HEK293 (cell line): ENCODE measurements around the gene PLSCR1.

Experiments used
- CTCF ChIA-PET: fragments of 350-600 bp; formaldehyde crosslinking; extraction: SDS; loops from one replicate; lab custom pipeline; 2021; ENCODE audit warnings: antibody characterized with exemption; lab: Yijun Ruan, JAX
- POLR2A ChIA-PET: fragments of 300-600 bp; formaldehyde crosslinking; extraction: SDS; loops from one replicate; lab custom pipeline; 2020; ENCODE audit warnings: antibody characterized with exemption, inconsistent platforms; lab: Yijun Ruan, JAX
- H3K27ac ChIP-seq: fragments of 200-500 bp; sonication (Bioruptor generic); 2 replicates; pipeline ENCODE4 v1.5.1; 2014; ENCODE audit warnings: low read depth, low read length, control low read depth, inconsistent platforms; ENCODE audit errors: extremely low read depth
- H3K36me3 ChIP-seq, 2 experiments: fragments of 200-500 bp in 1 of 2; sonication (Bioruptor generic) in 1 of 2; 1 replicate in 1 of 2; 2 replicates in 1 of 2; pipeline ENCODE4 v1.5.1; 2014 to 2017; ENCODE audit warnings: inconsistent platforms in 2 of 2, low read length in 2 of 2; ENCODE audit not compliant: control insufficient read depth in 2 of 2, insufficient read depth in 1 of 2
- H3K4me1 ChIP-seq: fragments of 200-500 bp; sonication (Bioruptor generic); 2 replicates; pipeline ENCODE4 v1.5.1; 2014; ENCODE audit warnings: mild to moderate bottlenecking, low read length, inconsistent platforms; ENCODE audit not compliant: control insufficient read depth, insufficient read depth
- H3K4me3 ChIP-seq: 2 replicates; pipeline ENCODE4 v1.5.1; 2011; ENCODE audit warnings: low read depth, mild to moderate bottlenecking, control low read depth, low read length, moderate library complexity
- H3K9me3 ChIP-seq: fragments of 200-500 bp; sonication (Bioruptor generic); 2 replicates; pipeline ENCODE4 v1.5.1; 2014; ENCODE audit warnings: low read depth, low read length, inconsistent platforms; ENCODE audit not compliant: control insufficient read depth, insufficient read depth
- KLF16 ChIP-seq: fragments of 450-650 bp; formaldehyde crosslinking; IDR thresholded peaks from 2 replicates; pipeline ENCODE4 v1.5.1; 2017; ENCODE audit warnings: missing biosample characterization, missing genetic modification characterization
- PRDM1 ChIP-seq: fragments of 450-650 bp; formaldehyde crosslinking; IDR thresholded peaks from 2 replicates; pipeline ENCODE4; 2016; ENCODE audit warnings: missing biosample characterization, missing genetic modification characterization
- SCRT1 ChIP-seq: fragments of 450-650 bp; formaldehyde crosslinking; IDR thresholded peaks from 2 replicates; pipeline ENCODE4 v1.5.1; 2016; ENCODE audit warnings: missing biosample characterization, missing genetic modification characterization, borderline replicate concordance
- SCRT2 ChIP-seq: fragments of 450-650 bp; formaldehyde crosslinking; IDR thresholded peaks from 2 replicates; pipeline ENCODE4 v1.5.1; 2016; ENCODE audit warnings: missing biosample characterization, missing genetic modification characterization
- ZNF10 ChIP-seq: fragments of 450-650 bp; formaldehyde crosslinking; IDR thresholded peaks from 2 replicates; pipeline ENCODE4 v1.5.1; 2017; ENCODE audit warnings: missing biosample characterization, missing genetic modification characterization
- ZNF16 ChIP-seq: fragments of 450-650 bp; formaldehyde crosslinking; IDR thresholded peaks from 2 replicates; pipeline ENCODE4 v1.5.1; 2016; ENCODE audit warnings: low read depth, missing biosample characterization, missing genetic modification characterization
- ZNF391 ChIP-seq: fragments of 450-650 bp; formaldehyde crosslinking; IDR thresholded peaks from 2 replicates; pipeline ENCODE4 v1.5.1; 2016; ENCODE audit warnings: low read depth, missing biosample characterization, missing genetic modification characterization, borderline replicate concordance
- ZNF623 ChIP-seq: fragments of 450-650 bp; formaldehyde crosslinking; IDR thresholded peaks from 2 replicates; pipeline ENCODE4 v1.5.1; 2016; ENCODE audit warnings: missing biosample characterization, missing genetic modification characterization
- ZNF791 ChIP-seq: fragments of 450-650 bp; formaldehyde crosslinking; IDR thresholded peaks from 2 replicates; pipeline ENCODE4 v1.5.1; 2016; ENCODE audit warnings: missing biosample characterization, missing genetic modification characterization
- ZSCAN16 ChIP-seq: fragments of 450-650 bp; formaldehyde crosslinking; IDR thresholded peaks from 2 replicates; pipeline ENCODE4 v1.5.1; 2016; ENCODE audit warnings: missing biosample characterization, missing genetic modification characterization
- TF ChIP-seq, protein P1 (sequence below): fragments of 450-650 bp; formaldehyde crosslinking; IDR thresholded peaks from 2 replicates; pipeline ENCODE4 v1.5.1; 2016; ENCODE audit warnings: missing biosample characterization, missing genetic modification characterization, borderline replicate concordance

Gene PLSCR1

DNA sequence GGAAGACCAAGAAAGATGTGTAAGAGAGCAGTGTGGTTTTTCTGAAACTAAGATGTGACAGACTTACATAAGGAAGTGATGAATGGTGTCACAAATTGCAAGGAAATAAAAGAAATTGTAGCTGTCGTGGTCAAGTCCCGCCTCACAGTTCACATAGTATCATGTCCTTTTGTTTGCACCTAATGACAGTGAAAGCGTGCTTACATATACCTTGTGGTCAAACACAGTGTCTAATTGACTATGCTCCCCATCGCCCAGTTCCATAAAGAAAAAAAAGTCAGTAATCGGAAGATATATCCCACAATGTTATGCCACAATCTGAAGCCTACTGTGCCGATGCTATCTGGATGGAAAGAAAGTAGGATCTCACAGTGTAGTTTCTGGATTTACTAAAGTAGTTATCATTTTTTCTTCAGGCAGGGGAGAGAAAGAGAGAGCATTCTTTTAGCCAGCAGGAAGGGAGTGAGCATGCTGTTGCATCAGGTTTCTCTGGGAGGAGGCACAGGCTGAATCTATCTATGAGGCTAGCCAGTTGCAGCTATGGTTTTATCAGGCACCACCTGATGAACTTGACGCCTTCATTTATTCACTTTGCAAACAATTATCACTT, 9.8 kb upstream of the PLSCR1 start (continued):
- TF ChIP-seq, protein P1, sequence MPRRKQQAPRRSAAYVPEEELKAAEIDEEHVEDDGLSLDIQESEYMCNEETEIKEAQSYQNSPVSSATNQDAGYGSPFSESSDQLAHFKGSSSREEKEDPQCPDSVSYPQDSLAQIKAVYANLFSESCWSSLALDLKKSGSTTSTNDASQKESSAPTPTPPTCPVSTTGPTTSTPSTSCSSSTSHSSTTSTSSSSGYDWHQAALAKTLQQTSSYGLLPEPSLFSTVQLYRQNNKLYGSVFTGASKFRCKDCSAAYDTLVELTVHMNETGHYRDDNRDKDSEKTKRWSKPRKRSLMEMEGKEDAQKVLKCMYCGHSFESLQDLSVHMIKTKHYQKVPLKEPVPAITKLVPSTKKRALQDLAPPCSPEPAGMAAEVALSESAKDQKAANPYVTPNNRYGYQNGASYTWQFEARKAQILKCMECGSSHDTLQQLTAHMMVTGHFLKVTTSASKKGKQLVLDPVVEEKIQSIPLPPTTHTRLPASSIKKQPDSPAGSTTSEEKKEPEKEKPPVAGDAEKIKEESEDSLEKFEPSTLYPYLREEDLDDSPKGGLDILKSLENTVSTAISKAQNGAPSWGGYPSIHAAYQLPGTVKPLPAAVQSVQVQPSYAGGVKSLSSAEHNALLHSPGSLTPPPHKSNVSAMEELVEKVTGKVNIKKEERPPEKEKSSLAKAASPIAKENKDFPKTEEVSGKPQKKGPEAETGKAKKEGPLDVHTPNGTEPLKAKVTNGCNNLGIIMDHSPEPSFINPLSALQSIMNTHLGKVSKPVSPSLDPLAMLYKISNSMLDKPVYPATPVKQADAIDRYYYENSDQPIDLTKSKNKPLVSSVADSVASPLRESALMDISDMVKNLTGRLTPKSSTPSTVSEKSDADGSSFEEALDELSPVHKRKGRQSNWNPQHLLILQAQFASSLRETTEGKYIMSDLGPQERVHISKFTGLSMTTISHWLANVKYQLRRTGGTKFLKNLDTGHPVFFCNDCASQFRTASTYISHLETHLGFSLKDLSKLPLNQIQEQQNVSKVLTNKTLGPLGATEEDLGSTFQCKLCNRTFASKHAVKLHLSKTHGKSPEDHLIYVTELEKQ (tag by site-specific recombination) = no peak

DNA sequence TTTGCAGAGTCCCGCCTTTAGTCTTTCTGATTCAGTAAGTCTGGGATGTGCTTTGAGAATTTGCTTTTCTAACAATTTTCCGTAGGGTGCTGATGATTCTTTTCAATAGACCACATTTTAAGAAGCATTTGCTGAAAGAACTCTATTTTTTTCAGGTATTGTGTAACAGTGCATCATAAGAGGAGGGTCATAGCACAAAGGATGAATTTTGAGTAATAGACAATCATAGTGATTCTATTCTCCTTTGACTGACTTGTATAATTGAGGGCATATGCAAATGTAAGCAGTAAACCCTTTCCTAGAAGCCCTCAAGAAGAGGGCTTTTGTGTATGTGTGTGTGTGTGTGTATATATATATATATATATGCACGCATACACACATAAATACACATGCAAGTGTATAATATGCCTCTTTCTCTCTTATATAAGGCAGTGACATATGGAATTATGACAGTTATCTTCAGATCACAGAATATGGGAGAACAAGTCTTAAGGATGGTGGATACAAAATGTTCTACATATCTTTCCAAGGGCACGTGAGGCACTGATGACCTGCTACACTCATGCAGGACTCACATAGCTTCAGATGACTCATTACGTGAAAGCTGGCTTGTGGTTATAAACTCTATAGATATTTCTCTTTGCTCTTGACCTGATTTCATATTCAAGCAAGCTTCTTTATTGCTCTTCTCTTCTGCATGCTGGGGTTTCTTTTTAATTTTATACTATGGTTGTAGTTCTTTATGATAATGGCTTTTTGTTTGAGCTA, 6.5 kb upstream of the PLSCR1 start:
- Histone ChIP-seq H3K4me1 (no peaks in the 10 kb centered on the region), H3K27ac (no peak overlapping the region), H3K36me3 (no peaks in the 10 kb centered on the region), H3K9me3 (no peaks in the 10 kb centered on the region), H3K4me3 (no peak overlapping the region)
- POLR2A ChIA-PET = interaction anchor here (0.7 kb wide), 1 partner anchor 8 kb away, joined by 3 read pairs; no protein-coding TSS in a partner anchor
- TF ChIP-seq KLF16 (tag by site-specific recombination) (no peak), ZNF16 (no peak), ZNF10 (tag by site-specific recombination) (no peak)
- CTCF ChIA-PET = no interaction called here

DNA sequence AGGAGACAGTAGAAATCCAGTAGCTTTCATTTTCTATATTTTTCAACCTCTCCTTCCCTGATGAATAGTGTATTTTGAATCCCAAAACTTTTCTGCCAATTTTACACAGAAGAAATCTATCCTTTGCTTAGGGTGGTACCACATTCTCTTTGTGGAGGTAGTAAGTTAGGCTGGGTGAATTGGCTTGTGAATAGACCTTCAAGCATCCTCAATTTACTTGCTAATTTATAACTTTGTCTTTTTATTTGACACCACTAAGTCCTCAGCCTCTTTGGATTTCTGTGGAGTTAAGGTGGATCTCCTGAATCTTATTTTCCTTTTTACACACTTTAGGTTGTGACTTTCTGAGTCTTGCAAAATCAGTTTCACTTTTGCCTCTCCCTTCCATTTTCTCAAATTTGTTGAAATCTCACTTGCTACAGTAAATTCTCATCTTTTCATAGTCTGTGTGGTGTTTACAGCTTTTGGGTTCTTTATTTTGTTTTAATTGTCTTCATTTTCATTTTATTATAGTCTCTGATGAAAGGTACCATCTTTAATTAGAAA, 5.7 kb upstream of the PLSCR1 start:
- CTCF ChIA-PET = no interaction called here
- Histone ChIP-seq H3K9me3 (no peaks in the 10 kb centered on the region), H3K4me3 (no peak overlapping the region), H3K4me1 (no peaks in the 10 kb centered on the region), H3K27ac (no peak overlapping the region), H3K36me3 (no peaks in the 10 kb centered on the region)
- POLR2A ChIA-PET = no interaction called here
- TF ChIP-seq PRDM1 (tag by site-specific recombination) = 0 out of 2 replicates have a peak, but pooled peaks have one; percentile 11
- no peak for TF ChIP-seq ZSCAN16 (tag by site-specific recombination)

DNA sequence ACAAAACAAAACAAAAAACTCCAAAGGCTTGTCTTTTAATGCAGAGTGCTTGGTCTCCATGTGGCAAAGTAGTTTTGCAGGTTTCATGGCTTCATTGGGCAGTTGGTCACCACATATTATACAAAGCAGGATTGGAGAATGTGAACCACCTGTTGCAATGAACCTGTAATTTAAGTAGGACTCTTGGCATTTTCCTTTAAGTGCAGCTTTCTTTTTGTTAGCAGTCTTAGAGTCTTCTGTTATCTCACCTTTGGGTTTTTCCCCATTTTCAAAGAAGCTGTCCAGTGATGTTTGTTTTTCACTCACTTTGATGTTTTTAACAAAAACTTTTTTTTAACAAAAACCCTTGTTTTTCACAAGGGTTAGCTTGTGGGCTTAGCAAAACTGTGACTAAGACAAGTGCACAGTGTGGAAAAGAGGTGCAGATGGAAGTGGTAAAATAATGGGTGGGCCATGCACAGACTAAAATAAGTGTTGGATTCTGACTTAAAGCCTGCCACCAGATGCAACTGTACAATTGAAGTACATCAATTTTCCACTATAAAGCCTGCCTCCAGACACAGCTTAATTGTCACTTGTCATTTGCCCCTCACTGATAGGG, 2.9 kb upstream of the PLSCR1 start:
- Histone ChIP-seq H3K27ac (no peak overlapping the region), H3K4me1 (no peaks in the 10 kb centered on the region), H3K4me3 (no peak overlapping the region), H3K36me3 (no peaks in the 10 kb centered on the region), H3K9me3 (no peaks in the 10 kb centered on the region)
- ChIA-PET CTCF (interaction anchor here (0.7 kb wide), 1 partner anchor 11 kb away, joined by 3 read pairs; no protein-coding TSS in a partner anchor), POLR2A (no interaction called here)
- no peak for TF ChIP-seq ZNF623
- TF ChIP-seq ZNF791 (tag by site-specific recombination) = no peak
- TF ChIP-seq ZNF391 (tag by site-specific recombination) = no peak
- TF ChIP-seq SCRT2 (tag by site-specific recombination) = peak; percentile 69
- 0 out of 2 replicates have a peak, but pooled peaks have one; percentile 48 for TF ChIP-seq SCRT1
